GM12874 (cell line): ENCODE results near the gene FAM53B.

Experiments
- TF ChIP-seq, protein P1 (sequence below): IDR thresholded peaks from 2 replicates; pipeline ENCODE4 v1.5.1; 2011; ENCODE audit warnings: low read depth, mild to moderate bottlenecking, control low read depth, low read length, moderate library complexity; ENCODE audit not compliant: insufficient read depth

The FAM53B gene

GRCh38 chr10:124716369-124716768, 27.8 kb downstream of the FAM53B start:
- TF ChIP-seq, protein P1, sequence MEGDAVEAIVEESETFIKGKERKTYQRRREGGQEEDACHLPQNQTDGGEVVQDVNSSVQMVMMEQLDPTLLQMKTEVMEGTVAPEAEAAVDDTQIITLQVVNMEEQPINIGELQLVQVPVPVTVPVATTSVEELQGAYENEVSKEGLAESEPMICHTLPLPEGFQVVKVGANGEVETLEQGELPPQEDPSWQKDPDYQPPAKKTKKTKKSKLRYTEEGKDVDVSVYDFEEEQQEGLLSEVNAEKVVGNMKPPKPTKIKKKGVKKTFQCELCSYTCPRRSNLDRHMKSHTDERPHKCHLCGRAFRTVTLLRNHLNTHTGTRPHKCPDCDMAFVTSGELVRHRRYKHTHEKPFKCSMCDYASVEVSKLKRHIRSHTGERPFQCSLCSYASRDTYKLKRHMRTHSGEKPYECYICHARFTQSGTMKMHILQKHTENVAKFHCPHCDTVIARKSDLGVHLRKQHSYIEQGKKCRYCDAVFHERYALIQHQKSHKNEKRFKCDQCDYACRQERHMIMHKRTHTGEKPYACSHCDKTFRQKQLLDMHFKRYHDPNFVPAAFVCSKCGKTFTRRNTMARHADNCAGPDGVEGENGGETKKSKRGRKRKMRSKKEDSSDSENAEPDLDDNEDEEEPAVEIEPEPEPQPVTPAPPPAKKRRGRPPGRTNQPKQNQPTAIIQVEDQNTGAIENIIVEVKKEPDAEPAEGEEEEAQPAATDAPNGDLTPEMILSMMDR: no peak

DNA sequence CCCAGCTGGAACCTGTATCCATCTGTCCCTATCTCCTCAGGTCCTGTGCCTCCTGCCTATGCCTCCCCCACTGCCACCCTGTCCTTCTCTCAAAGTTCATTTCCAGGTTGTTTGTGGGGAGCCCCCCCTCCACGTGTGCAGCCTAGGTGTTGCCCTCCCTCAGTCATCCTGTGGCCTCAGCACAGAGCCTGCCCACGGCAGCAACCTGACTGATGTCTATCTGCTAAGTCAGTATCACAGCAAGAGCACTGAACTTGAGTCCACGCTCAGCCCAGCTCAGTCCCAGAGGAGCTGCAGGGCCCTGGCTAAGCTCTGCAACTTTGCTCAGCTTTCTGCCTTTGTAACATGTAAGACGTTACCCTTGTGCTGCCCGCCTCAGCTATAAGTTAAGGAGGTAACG, 28.7 kb downstream of the FAM53B start:
- TF ChIP-seq, protein P1: no peak

DNA sequence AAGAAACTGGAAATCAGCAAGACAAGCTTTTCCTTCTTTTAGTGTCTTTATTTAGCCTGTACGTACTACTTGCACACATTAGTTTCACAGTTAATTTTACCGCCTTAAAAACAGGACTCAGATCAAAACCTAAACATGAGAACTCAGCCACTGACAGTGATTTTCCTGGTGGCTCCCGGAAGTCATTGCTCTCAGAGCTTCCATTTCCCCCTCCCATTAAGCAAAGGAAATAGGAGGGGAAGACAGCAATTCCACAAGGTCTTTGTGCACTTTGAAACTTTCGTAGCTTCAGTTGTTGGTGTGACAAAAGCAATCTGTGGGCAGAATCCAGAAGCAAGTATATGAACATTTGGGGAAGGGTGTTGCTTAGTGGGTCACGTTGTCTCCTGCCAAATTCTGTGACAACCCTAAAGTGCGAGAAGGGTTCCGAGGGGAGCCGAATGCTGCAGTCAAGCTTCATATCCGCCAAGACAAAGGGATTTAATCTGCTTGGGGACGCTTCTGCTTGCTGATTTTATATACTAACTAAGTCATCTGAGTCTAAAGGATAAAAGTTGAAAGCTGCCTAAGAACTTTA, 30.4 kb downstream of the FAM53B start:
- TF ChIP-seq, protein P1: no peak

GRCh38 chr10:124712704-124713407, 31.3 kb downstream of the FAM53B start:
- TF ChIP-seq, protein P1: no peak

DNA sequence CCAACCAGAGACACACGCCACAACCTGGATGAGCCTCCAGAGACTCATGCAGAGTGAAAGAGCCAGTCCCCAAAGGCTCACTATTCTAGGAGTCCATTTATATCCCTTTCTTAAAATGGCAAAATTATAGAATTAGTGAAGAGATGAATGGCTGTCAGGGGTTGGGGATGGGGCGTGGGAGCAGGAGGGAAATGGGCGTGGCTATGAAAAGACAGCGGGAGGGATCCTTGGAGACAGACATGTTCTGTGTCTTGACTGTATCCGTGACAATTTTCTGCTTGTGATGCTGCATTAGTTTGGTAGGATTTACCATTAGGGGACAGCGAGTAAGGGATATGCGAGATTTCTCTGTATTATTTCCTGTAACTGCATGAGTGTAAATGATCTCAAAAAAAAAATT, 33.0 kb downstream of the FAM53B start:
- TF ChIP-seq, protein P1: no peak

GRCh38 chr10:124710266-124710881, 33.8 kb downstream of the FAM53B start:
- TF ChIP-seq, protein P1: no peak

DNA sequence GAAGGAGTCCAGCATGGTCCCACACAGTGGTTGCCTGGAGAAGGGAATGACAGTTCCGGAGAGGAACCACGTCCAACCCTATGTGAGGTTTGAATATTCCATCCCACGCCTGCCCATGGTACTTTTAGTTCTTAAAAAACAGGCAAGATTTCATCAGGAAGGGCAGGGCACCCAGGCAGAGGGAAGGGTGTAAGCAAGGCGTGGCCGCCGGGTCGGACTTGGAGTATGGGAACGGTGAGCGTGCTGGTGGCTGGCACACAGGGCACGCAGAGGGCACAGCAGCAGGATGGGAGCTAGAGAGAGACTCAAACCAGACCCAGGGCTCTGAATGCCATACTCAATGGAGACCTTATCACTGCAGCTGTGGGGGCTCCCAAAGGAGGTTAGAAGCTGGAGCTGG, 34.3 kb downstream of the FAM53B start:
- TF ChIP-seq, protein P1: no peak
